BE2C (cell line): ENCODE data around the gene OSBPL8.

ENCODE experiments used
- DNase-seq: peaks from one replicate; pipeline ENCODE4 v3.0.0-alpha.2; 2020
- H3K27me3 ChIP-seq: fragments of 250-450 bp; sonication (Bioruptor Pico); 2 replicates; pipeline ENCODE4 v1.5.1; 2020; ENCODE audit warnings: mild to moderate bottlenecking
- H3K36me3 ChIP-seq: fragments of 250-450 bp; sonication (Bioruptor Pico); 2 replicates; pipeline ENCODE4 v1.5.1; 2020; ENCODE audit warnings: mild to moderate bottlenecking
- H3K4me1 ChIP-seq: fragments of 250-450 bp; sonication (Bioruptor Pico); 2 replicates; pipeline ENCODE4 v1.5.1; 2020
- H3K4me3 ChIP-seq: 2 replicates; pipeline ENCODE4 v1.5.1; 2011; ENCODE audit warnings: low read depth, low read length
- H3K9me3 ChIP-seq: fragments of 250-450 bp; sonication (Bioruptor Pico); 2 replicates; pipeline ENCODE4 v1.5.1; 2020
- TF ChIP-seq, protein P1 (sequence below): IDR thresholded peaks from 2 replicates; pipeline ENCODE4 v1.5.1; 2012; ENCODE audit warnings: mild to moderate bottlenecking, low read depth, low read length

Gene OSBPL8

DNA sequence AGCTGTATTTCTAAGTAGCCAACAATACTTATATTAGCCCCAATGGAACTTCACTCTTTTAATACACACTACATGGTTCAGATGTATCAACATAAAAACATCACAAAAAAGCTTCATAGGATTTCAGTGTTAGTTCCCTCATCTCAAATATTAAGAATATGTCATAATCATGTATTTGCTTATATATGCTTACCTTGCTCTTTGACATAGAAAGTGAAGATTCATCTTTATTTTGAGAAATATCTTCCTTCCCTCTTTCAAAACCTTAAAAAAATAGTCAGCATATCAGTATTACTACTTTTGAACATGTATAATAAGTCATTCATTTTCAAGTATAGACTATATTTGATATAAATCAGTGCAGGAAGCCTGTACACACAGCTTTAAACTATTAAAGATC lies 149.2 kb downstream of the OSBPL8 start:
- Histone ChIP-seq H3K4me3 (no peak overlapping the region), H3K27me3 (no peaks in the 10 kb centered on the region), H3K36me3 (no peaks in the 10 kb centered on the region), H3K4me1 (no peaks in the 10 kb centered on the region), H3K9me3 (no peaks in the 10 kb centered on the region)
- no peak for DNase-seq
- TF ChIP-seq, protein P1, sequence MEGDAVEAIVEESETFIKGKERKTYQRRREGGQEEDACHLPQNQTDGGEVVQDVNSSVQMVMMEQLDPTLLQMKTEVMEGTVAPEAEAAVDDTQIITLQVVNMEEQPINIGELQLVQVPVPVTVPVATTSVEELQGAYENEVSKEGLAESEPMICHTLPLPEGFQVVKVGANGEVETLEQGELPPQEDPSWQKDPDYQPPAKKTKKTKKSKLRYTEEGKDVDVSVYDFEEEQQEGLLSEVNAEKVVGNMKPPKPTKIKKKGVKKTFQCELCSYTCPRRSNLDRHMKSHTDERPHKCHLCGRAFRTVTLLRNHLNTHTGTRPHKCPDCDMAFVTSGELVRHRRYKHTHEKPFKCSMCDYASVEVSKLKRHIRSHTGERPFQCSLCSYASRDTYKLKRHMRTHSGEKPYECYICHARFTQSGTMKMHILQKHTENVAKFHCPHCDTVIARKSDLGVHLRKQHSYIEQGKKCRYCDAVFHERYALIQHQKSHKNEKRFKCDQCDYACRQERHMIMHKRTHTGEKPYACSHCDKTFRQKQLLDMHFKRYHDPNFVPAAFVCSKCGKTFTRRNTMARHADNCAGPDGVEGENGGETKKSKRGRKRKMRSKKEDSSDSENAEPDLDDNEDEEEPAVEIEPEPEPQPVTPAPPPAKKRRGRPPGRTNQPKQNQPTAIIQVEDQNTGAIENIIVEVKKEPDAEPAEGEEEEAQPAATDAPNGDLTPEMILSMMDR = no peak

GRCh38 chr12:76409074-76409473 lies 150.5 kb downstream of the OSBPL8 start:
- TF ChIP-seq, protein P1 = no peak
- DNase-seq = no peak
- Histone ChIP-seq H3K27me3 (no peaks in the 10 kb centered on the region), H3K9me3 (no peaks in the 10 kb centered on the region), H3K4me1 (no peaks in the 10 kb centered on the region), H3K4me3 (no peak overlapping the region), H3K36me3 (no peaks in the 10 kb centered on the region)

DNA sequence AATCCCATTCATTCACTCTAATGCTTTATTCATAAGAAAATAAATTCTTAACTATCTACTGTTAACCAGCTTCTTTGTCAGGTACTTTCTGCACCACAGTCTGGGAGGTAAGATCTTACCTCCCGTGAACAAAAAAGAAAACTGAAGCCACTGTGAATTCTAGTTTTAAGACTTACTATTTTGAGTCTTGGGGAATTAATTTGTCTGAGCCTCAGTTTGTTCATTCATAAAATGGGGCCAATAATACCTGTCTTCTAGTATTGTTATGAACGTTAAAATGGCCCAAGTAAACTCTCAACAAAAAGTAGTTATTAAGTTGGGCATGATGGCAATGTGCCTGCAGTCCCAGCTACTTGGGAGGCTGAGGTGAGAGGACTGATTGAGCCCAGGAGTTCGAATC lies 151.9 kb downstream of the OSBPL8 start:
- Histone ChIP-seq H3K4me3 (no peak overlapping the region), H3K9me3 (no peaks in the 10 kb centered on the region), H3K27me3 (no peaks in the 10 kb centered on the region), H3K36me3 (no peaks in the 10 kb centered on the region), H3K4me1 (no peaks in the 10 kb centered on the region)
- TF ChIP-seq, protein P1 = no peak
- no peak for DNase-seq

DNA sequence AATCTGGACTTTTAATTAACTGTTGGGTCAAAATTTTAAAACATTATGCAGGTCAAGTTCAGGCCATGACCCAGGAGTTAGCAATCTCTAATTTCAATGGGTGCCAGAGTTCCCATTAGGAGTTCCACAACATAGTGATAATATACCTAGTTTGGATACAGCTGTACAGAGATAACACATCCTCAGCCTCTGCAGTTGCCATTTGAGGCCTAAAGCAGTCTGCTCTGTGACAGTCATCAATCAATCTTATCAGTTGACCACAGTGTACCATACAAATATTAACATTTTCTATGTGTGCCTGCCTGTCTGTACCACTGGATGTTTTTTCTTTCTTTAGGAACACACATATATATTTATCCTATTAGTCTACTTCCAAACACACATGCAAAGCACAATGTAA lies 157.3 kb downstream of the OSBPL8 start:
- DNase-seq = peak; percentile 47

DNA sequence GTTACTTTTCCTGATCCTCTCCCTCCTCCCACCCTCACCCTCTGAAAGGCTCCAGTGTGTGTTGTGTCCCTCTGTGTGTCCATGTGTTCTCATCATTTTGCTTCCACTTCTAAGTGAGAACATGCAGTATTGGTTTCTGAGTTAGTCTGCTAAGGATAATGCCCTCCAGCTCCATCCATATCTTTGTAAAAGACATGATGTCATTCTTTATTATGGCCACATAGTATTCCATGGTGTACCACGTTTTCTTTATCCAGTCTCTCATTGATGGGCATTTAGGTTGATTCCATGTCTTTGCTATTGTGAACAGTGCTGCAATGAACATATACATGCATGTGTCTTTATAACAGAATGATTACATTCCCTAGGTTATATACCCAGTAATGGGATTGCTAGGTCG lies 159.4 kb downstream of the OSBPL8 start:
- DNase-seq = no peak
- TF ChIP-seq, protein P1 = no peak
- H3K4me3 ChIP-seq = no peak overlapping the region
- peaks cover 5% of the 10 kb centered on the region for H3K4me1 ChIP-seq
- no peaks in the 10 kb centered on the region for H3K9me3 ChIP-seq
- H3K36me3 ChIP-seq = no peaks in the 10 kb centered on the region; the same call in 1 of the 2 replicates
- no peaks in the 10 kb centered on the region for H3K27me3 ChIP-seq

More for the DNA sequence above, 157.3 kb downstream of the OSBPL8 start:
- H3K9me3 ChIP-seq = no peaks in the 10 kb centered on the region
- TF ChIP-seq, protein P1 = no peak
- H3K27me3 ChIP-seq = no peaks in the 10 kb centered on the region
- H3K36me3 ChIP-seq = no peaks in the 10 kb centered on the region; the same call in 1 of the 2 replicates
- no peak overlapping the region for H3K4me3 ChIP-seq
- peaks cover 5% of the 10 kb centered on the region for H3K4me1 ChIP-seq

GRCh38 chr12:76399040-76399439 lies 160.5 kb downstream of the OSBPL8 start:
- TF ChIP-seq, protein P1 = no peak
- no peak for DNase-seq
- H3K4me1 ChIP-seq = peaks cover 5% of the 10 kb centered on the region
- H3K9me3 ChIP-seq = no peaks in the 10 kb centered on the region
- H3K27me3 ChIP-seq = no peaks in the 10 kb centered on the region
- no peak overlapping the region for H3K4me3 ChIP-seq
- H3K36me3 ChIP-seq = no peaks in the 10 kb centered on the region; the same call in 1 of the 2 replicates
